GM21723 (cell line): ENCODE results near the gene OVCA2.

ENCODE experiments used
- ATAC-seq: cut with Tn5 transposase; IDR thresholded peaks from one replicate; pipeline ENCODE4 v1.9.1; 2021; ENCODE audit warnings: mild to moderate bottlenecking, moderate library complexity; ENCODE audit not compliant: unreplicated experiment

Gene OVCA2

GRCh38 chr17:2030779-2031163 is 11.1 kb upstream of the OVCA2 start:
- ATAC-seq: no peak

- ATAC-seq: no peak
Observed at GRCh38 chr17:2033153-2033552, 8.7 kb upstream of the OVCA2 start.

DNA sequence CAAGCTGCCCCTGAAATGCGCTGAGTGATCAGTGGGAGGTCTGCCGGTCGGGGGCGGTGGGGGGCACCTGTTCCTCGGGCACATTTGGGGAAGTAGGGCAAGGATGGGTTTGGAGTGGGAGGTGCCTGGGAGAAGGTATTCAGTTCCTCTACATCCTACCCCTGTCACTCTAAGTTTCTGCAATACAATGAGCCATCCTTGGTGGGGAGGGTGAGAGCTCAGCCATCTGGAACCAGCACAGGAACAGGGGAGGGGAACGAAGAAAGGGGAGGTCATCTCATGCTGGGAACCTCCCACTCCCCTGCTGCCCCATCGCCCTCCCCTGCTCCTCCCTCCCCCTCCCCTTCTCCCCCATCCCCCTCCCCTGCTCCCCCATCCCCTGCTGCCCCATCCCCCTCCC is 7.7 kb upstream of the OVCA2 start:
- no peak for ATAC-seq

GRCh38 chr17:2034806-2035540 is 6.8 kb upstream of the OVCA2 start:
- no peak for ATAC-seq

DNA sequence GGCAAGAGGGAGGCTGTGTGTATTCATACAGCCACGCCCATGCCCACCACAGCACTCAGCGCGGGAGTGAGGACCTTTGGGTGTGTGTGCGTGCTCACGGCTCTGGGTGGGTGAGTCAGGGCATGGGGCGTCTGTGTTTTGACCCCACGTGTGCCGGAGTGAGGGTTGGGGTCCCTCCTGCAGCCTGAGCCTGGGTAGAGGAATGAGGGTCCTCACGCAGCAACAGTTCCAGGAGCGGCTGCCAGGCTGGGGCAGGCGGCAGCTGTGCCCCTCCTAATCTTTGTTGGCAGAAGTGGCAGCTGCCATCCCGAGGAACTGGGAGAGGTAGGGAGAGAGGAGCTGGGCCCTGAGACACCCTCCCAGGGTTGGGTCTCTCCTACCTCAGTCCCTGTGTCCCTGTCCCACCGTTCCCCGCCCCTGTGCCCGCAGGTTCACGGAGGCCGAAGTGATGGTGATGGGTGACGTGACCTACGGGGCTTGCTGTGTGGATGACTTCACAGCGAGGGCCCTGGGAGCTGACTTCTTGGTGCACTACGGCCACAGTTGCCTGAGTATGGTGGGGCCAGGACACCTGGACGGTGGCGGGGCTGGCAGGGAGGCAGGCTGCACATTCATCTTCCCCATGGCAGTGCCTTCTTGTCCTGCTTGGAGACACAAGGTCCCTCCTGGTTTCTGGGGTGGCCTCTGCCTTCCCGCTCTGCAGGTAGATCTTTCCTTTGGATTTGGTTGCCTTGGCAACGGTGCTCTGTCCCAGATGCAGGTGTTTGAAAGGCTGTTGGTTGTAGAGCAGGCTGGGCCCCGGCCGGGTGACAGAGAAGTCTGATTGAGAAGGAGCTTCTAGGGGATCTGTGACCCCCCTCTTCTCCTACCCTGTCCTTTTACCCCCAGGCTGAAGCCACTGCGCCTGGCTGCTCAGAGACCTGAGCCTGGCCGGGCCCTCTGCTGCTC is 6.0 kb upstream of the OVCA2 start:
- no peak for ATAC-seq

DNA sequence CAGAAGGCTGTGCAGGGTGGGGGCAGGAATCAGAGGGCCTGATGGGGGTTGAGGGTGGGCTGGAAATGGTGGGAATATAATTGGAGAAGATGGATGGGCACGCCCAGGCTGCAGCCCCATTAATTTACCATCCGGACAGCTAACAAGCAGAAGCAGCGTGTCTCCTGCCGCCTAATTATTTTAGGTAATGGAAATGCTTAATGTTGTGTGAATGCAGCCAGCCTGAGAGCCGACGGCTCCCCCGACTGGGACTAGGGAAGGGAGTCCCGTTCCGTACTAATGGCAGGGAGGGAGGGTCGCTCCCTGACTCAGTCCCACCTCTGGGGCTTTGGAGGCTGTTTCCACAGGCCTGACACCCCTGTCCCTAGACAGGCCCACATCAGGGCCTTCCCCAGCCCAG is 4.7 kb upstream of the OVCA2 start:
- no peak for ATAC-seq

DNA sequence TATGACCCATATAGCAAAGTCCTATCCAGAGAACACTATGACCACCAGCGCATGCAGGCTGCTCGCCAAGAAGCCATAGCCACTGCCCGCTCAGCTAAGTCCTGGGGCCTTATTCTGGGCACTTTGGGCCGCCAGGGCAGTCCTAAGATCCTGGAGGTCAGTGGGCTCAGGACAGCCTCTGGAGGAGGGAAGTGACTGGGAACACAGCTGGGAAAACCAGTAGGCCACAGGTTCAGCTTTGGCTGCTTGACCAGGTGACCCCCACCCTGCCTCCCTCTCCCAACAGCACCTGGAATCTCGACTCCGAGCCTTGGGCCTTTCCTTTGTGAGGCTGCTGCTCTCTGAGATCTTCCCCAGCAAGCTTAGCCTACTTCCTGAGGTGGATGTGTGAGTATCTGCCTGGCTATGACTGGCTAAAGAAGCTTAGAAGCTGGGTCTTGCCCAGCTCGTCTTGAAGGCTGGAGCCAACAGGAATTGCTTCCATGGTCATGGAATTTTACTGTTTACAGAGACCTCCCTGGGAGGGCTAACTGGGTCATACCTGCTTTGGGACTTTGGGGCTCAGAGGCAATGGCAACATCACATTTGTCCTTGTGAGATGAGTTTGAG is 1.5 kb upstream of the OVCA2 start:
- ATAC-seq: no peak

- ATAC-seq: no peak
Observed at GRCh38 chr17:2040942-2041560, 771 bp upstream of the OVCA2 start.

- no peak for ATAC-seq
Observed at GRCh38 chr17:2042390-2042847, 597 bp downstream of the OVCA2 start.

DNA sequence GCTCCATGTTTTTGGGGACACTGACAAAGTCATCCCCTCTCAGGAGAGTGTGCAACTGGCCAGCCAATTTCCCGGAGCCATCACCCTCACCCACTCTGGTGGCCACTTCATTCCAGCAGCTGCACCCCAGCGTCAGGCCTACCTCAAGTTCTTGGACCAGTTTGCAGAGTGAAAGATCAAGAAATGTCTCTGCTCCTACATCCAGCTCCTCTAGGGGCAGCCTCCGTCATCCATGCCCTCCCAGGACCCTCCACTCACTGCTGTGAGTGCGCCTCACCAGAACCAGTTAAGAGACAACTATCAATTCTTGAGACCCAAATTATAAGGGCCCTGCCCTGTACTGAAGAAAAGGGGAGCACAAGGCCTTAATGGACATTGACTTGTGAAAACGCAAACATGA is 1.1 kb downstream of the OVCA2 start:
- ATAC-seq: no peak

GRCh38 chr17:2043785-2044184 is 2.0 kb downstream of the OVCA2 start:
- ATAC-seq: no peak

- no peak for ATAC-seq
Observed at GRCh38 chr17:2044263-2044894, 2.6 kb downstream of the OVCA2 start.

GRCh38 chr17:2047590-2047989 is 5.8 kb downstream of the OVCA2 start:
- ATAC-seq: no peak

DNA sequence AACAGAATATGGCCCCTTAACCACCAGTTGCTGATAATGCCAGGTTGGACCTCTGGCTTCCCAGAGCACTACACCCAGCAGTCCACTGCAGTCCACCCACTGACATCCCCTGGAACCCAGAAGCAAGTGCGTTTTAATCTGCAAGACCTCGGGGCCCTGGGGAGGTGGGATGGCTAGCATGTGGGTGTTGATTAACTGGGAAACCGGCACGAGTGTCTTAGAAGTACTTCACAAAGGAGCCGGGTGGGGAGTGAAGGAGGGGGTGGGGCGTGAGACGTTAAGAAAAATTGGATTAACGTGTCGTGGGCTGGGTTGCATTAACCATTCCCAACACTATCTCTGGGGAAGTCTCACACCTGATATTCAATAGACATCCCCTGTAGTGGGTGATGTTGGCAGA is 7.0 kb downstream of the OVCA2 start:
- ATAC-seq: no peak

- peak; percentile 43 for ATAC-seq
Observed at GRCh38 chr17:2049333-2050299, 7.8 kb downstream of the OVCA2 start.

DNA sequence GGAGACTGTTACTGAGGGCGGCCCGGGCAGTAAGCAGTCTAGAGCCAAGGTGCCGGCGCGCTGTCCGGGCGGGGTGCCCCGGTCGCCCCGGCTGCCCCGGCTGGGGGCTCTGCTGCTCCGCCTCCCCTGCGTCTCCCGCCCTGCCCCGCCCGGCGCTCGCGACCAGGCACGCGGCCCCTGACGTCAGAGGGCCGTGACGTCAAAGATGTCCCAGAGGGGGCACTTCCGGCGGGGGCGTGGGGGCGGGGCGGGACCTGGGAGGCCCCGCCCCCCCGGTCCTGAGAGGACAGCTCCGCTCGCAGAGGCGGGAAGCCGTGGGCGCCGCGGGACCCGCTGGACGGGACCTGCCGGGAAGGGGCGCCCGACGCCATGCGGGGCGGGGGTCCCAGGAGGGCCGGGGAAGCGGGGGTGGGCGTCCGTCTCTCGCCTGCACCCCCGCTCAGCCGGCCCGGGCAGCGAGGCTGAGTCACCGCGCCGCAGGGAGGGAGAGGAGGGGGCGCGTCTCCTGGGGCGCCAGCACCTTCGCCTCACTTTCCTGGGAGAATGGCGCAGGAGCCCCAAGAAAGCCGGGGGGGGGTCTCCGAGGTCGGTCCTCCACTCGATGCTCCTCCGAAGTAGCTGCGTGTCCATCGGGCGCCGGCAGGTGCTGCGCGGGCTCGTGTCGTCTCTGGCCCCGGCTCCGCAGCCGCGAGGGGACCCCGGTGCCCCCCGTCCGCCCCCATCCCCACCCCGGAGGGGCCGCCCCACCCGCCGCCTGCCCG is 8.7 kb downstream of the OVCA2 start:
- peak; percentile 6 for ATAC-seq

GRCh38 chr17:2051061-2051932 is 9.5 kb downstream of the OVCA2 start:
- ATAC-seq: no peak
